ENCODE data around the gene IL3RA.

The IL3RA gene

DNA sequence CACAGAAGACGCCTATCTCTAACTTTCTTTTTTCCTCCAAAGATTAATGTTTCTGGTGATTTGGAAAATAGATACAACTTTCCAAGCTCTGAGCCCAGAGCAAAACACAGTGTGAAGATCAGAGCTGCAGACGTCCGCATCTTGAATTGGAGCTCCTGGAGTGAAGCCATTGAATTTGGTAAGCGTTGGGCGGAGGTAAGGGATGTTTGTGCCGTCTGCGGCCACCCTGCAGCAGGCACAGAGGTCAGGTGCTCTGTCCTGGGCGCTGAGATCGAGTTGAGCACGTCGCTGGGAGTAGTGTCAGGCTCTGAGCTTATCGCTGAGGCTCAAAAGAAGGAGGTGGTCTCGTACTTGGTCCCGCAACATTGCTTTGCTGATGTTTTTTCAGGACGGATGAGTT, 36.1 kb upstream of the IL3RA start:
- H3K27ac ChIP-seq (ENCODE audit: low read length), result no peak overlapping the region
- no peak overlapping the region for H3K4me3 ChIP-seq (ENCODE audit: low read length)
- no peak for DNase-seq
- H3K9me2 ChIP-seq (replicated peaks; ENCODE audit: insufficient read depth, low read length), result no peaks in the 10 kb centered on the region
- H3K79me2 ChIP-seq (ENCODE audit: low read length), result no peaks in the 10 kb centered on the region
- no peak overlapping the region for H3K9ac ChIP-seq (ENCODE audit: low read length)
- no peaks in the 10 kb centered on the region for H3K4me1 ChIP-seq (ENCODE audit: low read length)
- H4K20me1 ChIP-seq (ENCODE audit: insufficient read depth, low read length), result no peaks in the 10 kb centered on the region
- no peaks in the 10 kb centered on the region for H3K9me3 ChIP-seq (replicated peaks; ENCODE audit: insufficient read depth, low read length)
- TF ChIP-seq EZH2 (optimal IDR thresholded peaks at IDR 0.05; ENCODE audit: low read depth, low read length) (no peak), EZH2phosphoT487 (IDR thresholded peaks at IDR 0.05; ENCODE audit: low read length) (no peak)
- TF ChIP-seq, protein P1, sequence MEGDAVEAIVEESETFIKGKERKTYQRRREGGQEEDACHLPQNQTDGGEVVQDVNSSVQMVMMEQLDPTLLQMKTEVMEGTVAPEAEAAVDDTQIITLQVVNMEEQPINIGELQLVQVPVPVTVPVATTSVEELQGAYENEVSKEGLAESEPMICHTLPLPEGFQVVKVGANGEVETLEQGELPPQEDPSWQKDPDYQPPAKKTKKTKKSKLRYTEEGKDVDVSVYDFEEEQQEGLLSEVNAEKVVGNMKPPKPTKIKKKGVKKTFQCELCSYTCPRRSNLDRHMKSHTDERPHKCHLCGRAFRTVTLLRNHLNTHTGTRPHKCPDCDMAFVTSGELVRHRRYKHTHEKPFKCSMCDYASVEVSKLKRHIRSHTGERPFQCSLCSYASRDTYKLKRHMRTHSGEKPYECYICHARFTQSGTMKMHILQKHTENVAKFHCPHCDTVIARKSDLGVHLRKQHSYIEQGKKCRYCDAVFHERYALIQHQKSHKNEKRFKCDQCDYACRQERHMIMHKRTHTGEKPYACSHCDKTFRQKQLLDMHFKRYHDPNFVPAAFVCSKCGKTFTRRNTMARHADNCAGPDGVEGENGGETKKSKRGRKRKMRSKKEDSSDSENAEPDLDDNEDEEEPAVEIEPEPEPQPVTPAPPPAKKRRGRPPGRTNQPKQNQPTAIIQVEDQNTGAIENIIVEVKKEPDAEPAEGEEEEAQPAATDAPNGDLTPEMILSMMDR (IDR thresholded peaks at IDR 0.05; ENCODE audit: low read length), result no peak
- no peaks in the 10 kb centered on the region for H3K36me3 ChIP-seq (replicated peaks; ENCODE audit: insufficient read depth, low read length)
- H3K4me2 ChIP-seq (ENCODE audit: low read depth, low read length), result no peak overlapping the region
- H3F3A ChIP-seq (ENCODE audit: insufficient read depth, low read length), result no peaks in the 10 kb centered on the region
- no peak overlapping the region for H2AFZ ChIP-seq (ENCODE audit: low read length)
- H3K27me3 ChIP-seq (replicated peaks; ENCODE audit: insufficient read depth, low read length), result peaks cover 5% of the 10 kb centered on the region

- Histone ChIP-seq H3K9ac (ENCODE audit: low read length) (no peak overlapping the region), H3K36me3 (replicated peaks; ENCODE audit: insufficient read depth, low read length) (no peaks in the 10 kb centered on the region), H4K20me1 (ENCODE audit: insufficient read depth, low read length) (no peaks in the 10 kb centered on the region), H3K4me1 (ENCODE audit: low read length) (no peaks in the 10 kb centered on the region), H3K27me3 (replicated peaks; ENCODE audit: insufficient read depth, low read length) (peaks cover 3% of the 10 kb centered on the region), H3F3A (ENCODE audit: insufficient read depth, low read length) (no peaks in the 10 kb centered on the region), H2AFZ (ENCODE audit: low read length) (no peak overlapping the region), H3K4me3 (ENCODE audit: low read length) (no peak overlapping the region), H3K9me3 (replicated peaks; ENCODE audit: insufficient read depth, low read length) (no peaks in the 10 kb centered on the region), H3K4me2 (ENCODE audit: low read depth, low read length) (no peak overlapping the region), H3K27ac (ENCODE audit: low read length) (no peak overlapping the region), H3K9me2 (replicated peaks; ENCODE audit: insufficient read depth, low read length) (no peaks in the 10 kb centered on the region), H3K79me2 (ENCODE audit: low read length) (no peaks in the 10 kb centered on the region)
- no peak for DNase-seq
- TF ChIP-seq EZH2phosphoT487 (IDR thresholded peaks at IDR 0.05; ENCODE audit: low read length) (no peak), EZH2 (optimal IDR thresholded peaks at IDR 0.05; ENCODE audit: low read depth, low read length) (no peak)
- TF ChIP-seq, protein P1 (IDR thresholded peaks at IDR 0.05; ENCODE audit: low read length), result no peak
Observed at GRCh38 chrX:1305411-1305810, 31.2 kb upstream of the IL3RA start.

DNA sequence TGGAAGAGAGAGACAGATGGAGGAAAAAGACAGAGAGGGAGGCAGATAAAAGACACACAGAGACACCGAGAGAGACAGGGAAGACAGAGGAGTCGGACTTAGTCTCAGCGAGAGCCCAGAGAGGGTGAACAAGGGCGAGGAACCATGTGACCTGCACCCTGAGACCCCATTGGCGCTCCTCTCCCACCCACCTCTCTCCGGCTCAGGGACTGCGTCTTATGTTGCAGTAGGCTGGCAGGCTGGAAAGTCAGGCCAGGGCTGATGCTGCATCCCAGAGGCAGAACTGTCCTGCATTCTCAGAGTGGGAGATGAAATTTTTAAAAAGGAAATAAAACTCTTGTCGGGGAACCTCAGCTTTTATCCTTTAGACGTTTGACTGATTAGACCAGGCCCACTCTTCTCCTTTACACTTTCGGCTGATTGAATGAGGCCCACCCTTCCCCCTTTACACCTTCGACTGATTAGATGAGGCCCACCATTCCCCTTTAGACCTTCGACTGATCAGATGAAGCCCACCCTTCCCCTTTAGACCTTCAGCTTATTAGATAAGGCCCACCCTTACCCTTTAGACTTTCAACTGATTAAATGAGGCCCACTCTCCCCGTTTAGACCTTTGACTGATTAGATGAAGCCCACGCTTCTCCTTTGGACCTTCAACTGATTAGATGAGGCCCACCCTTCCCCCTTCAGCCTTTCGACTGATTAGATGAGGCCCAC, 29.5 kb upstream of the IL3RA start:
- Histone ChIP-seq H3K9ac (ENCODE audit: low read length) (no peak overlapping the region), H3K27me3 (replicated peaks; ENCODE audit: insufficient read depth, low read length) (no peaks in the 10 kb centered on the region; the same call in 1 of the 2 replicates), H3K36me3 (replicated peaks; ENCODE audit: insufficient read depth, low read length) (no peaks in the 10 kb centered on the region), H4K20me1 (ENCODE audit: insufficient read depth, low read length) (no peaks in the 10 kb centered on the region), H3F3A (ENCODE audit: insufficient read depth, low read length) (no peaks in the 10 kb centered on the region), H3K4me1 (ENCODE audit: low read length) (no peaks in the 10 kb centered on the region), H3K27ac (ENCODE audit: low read length) (no peak overlapping the region), H3K9me2 (replicated peaks; ENCODE audit: insufficient read depth, low read length) (no peaks in the 10 kb centered on the region), H3K9me3 (replicated peaks; ENCODE audit: insufficient read depth, low read length) (no peaks in the 10 kb centered on the region), H3K79me2 (ENCODE audit: low read length) (no peaks in the 10 kb centered on the region), H3K4me3 (ENCODE audit: low read length) (no peak overlapping the region), H2AFZ (ENCODE audit: low read length) (no peak overlapping the region), H3K4me2 (ENCODE audit: low read depth, low read length) (no peak overlapping the region)
- TF ChIP-seq, protein P1 (IDR thresholded peaks at IDR 0.05; ENCODE audit: low read length), result no peak
- TF ChIP-seq EZH2 (optimal IDR thresholded peaks at IDR 0.05; ENCODE audit: low read depth, low read length) (no peak), EZH2phosphoT487 (IDR thresholded peaks at IDR 0.05; ENCODE audit: low read length) (no peak)
- DNase-seq, result no peak

Data from MM.1S (cell line).